ENCODE measurements around the gene ACTL7A. TPM values are rescaled to one million over a fixed set of nuclear protein-coding genes. Genes with fewer than 3 reads are reported as not detected.

Gene ACTL7A, protein sequence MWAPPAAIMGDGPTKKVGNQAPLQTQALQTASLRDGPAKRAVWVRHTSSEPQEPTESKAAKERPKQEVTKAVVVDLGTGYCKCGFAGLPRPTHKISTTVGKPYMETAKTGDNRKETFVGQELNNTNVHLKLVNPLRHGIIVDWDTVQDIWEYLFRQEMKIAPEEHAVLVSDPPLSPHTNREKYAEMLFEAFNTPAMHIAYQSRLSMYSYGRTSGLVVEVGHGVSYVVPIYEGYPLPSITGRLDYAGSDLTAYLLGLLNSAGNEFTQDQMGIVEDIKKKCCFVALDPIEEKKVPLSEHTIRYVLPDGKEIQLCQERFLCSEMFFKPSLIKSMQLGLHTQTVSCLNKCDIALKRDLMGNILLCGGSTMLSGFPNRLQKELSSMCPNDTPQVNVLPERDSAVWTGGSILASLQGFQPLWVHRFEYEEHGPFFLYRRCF
- not detected for total RNA-seq

DNA sequence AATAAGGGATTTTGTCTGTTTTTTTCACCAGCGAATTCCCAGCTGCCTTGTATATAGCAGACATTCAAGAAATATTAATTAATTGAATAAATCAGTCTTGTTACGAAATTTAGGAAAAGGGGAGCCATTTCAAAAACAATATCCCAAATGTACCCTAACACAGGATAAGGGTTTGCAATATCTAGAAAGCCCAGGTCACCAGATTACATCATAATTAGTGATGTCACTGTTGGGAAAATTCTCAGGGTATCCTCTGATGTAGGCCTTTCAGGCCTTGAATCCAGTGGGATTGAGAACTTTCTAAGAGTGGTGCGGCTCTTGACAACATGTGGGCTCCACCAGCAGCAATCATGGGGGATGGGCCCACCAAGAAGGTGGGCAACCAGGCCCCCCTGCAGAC lies at the start of gene ACTL7A:
Gene ACTL7A (plus strand): TSS at position 270 of the 400 bp plus-strand sequence. CDS start 57 bp downstream, at position 327.
- Histone ChIP-seq H3K4me3 (no peak within 1 kb of the TSS), H3K36me3 (no peaks in the 10 kb centered on the region), H3K9me3 (no peaks in the 10 kb centered on the region), H3K27me3 (no peaks in the 10 kb centered on the region), H3K4me1 (no peaks in the 10 kb centered on the region), H3K27ac (no peak within 1 kb of the TSS)
- no peak for TF ChIP-seq POLR2A (IDR thresholded peaks at IDR 0.05)
- TF ChIP-seq, protein P1, sequence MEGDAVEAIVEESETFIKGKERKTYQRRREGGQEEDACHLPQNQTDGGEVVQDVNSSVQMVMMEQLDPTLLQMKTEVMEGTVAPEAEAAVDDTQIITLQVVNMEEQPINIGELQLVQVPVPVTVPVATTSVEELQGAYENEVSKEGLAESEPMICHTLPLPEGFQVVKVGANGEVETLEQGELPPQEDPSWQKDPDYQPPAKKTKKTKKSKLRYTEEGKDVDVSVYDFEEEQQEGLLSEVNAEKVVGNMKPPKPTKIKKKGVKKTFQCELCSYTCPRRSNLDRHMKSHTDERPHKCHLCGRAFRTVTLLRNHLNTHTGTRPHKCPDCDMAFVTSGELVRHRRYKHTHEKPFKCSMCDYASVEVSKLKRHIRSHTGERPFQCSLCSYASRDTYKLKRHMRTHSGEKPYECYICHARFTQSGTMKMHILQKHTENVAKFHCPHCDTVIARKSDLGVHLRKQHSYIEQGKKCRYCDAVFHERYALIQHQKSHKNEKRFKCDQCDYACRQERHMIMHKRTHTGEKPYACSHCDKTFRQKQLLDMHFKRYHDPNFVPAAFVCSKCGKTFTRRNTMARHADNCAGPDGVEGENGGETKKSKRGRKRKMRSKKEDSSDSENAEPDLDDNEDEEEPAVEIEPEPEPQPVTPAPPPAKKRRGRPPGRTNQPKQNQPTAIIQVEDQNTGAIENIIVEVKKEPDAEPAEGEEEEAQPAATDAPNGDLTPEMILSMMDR (IDR thresholded peaks at IDR 0.05): no peak
- no peak for DNase-seq
- intact Hi-C loops (cut with DNase I; ENCODE audit: low total_unique reads): no loop called here

DNA sequence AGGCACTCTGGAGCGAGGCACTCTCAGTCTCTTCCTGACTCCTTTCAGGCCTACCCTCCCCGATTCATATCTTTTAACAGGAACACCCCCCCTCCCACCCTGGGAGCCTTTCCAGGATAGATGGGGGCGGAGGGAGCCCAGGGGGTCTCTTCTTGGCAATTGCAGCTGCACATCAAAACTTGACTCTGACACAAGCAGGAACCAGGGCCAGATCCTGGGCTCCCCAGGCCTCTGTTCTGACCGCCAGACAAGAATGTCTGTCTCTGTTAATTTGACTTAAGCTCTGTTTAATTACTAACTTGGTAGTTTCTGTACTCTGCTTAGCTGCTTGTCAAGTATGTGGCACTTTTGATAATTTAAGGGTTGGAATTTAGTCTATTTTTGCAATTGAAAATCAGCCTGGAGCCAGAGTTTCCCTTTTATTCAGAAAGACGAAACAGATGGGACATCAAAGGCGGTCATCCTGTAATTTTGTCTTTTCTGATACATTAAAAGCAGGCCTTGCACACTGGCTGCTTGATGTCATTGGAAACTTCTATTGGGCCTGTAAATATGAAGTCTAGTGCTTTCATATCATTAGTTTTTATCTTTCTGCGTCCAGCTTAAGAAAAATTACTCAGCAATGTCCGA lies 49.6 kb upstream of the ACTL7A start:
- Histone ChIP-seq H3K4me3 (no peak overlapping the region), H3K4me1 (no peaks in the 10 kb centered on the region), H3K9me3 (no peaks in the 10 kb centered on the region), H3K36me3 (no peaks in the 10 kb centered on the region), H3K27ac (no peak overlapping the region), H3K27me3 (no peaks in the 10 kb centered on the region)
- TF ChIP-seq POLR2A (IDR thresholded peaks at IDR 0.05): no peak
- TF ChIP-seq, protein P1 (IDR thresholded peaks at IDR 0.05): no peak
- no peak for DNase-seq
- intact Hi-C loops (cut with DNase I; ENCODE audit: low total_unique reads): no loop called here

DNA sequence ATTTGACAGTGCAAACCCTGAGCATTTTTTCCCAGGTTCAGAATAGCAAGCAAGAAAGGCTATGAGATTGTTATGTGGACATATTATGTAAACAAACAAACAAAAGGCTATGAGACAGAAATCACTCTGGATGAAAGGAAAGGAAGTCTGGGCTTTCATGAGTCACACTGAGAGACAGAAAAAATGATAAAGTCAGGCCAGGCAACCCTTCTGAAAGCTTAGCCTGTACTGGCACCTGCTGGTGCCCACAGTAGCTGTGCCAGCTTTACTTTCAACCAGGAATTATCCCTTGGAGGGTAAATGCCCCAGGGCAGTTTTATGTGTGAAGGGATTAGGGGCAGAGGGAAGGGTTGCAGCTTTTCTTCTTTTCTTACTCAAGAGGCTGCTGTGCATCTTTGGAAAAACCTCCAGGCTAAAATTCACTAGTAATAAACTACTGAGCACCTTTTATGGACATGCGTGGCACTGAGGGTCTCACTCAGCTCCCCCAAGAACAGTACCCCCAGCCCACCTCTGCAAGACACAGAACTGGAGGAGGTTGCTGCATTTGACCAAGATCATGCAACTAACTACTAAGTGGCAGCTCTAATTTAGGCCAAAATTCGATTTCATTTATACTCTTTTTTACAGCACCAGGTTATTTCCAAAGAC lies 48.0 kb upstream of the ACTL7A start:
- Histone ChIP-seq H3K27ac (no peak overlapping the region), H3K36me3 (no peaks in the 10 kb centered on the region), H3K9me3 (no peaks in the 10 kb centered on the region), H3K4me1 (no peaks in the 10 kb centered on the region), H3K27me3 (no peaks in the 10 kb centered on the region), H3K4me3 (no peak overlapping the region)
- no peak for TF ChIP-seq POLR2A (IDR thresholded peaks at IDR 0.05)
- TF ChIP-seq, protein P1 (IDR thresholded peaks at IDR 0.05): peak in 1 of 4 experiments; percentile 6
- intact Hi-C loops (cut with DNase I; ENCODE audit: low total_unique reads): no loop called here
- no peak for DNase-seq

DNA sequence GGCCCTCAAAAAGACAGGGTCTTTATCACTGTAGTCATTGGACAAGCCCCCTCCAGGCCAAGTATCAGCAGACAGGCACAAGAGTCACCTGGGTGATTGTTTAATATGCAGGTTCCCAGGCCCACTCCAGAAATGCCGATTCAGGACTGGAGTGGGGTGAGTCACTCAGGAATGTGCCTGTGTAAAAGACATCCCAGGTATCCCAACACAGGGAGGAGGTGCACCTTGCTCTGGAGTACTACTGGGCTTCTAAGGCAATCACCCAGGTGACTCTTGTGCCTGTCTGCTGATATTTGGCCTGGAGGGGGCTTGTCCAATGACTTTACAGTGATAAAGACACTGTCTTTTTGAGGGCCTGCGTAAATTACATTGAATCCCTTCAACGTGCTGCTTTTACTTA lies 46.9 kb upstream of the ACTL7A start:
- no peak for DNase-seq
- no peak overlapping the region for H3K4me3 ChIP-seq
- TF ChIP-seq POLR2A (IDR thresholded peaks at IDR 0.05): no peak
- TF ChIP-seq, protein P1 (IDR thresholded peaks at IDR 0.05): no peak
- no peaks in the 10 kb centered on the region for H3K9me3 ChIP-seq
- no peaks in the 10 kb centered on the region for H3K27me3 ChIP-seq
- no peaks in the 10 kb centered on the region for H3K36me3 ChIP-seq
- no peak overlapping the region for H3K27ac ChIP-seq
- H3K4me1 ChIP-seq: no peaks in the 10 kb centered on the region
- intact Hi-C loops (cut with DNase I; ENCODE audit: low total_unique reads): no loop called here

DNA sequence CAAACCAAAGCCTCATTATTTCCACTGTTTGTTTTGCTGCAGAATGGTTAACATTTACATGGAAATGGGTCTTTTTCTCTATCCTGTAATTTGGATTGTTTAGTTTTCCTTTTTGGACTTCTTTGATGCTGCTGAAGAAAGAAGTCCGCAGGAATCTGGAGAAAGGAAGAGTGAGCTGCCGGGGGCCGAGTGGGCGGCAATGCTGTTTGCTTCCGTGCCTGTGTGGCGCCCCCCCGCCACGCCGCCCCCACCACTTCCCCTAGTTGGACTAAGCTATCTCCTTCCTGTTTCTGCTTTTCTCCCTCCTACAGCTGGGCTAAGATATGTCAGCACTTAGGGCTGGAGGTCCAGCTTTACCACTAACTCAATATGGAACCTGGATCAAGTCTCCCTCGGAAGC lies 46.0 kb upstream of the ACTL7A start:
- Histone ChIP-seq H3K9me3 (no peaks in the 10 kb centered on the region), H3K4me3 (no peak overlapping the region), H3K27me3 (no peaks in the 10 kb centered on the region), H3K27ac (no peak overlapping the region), H3K36me3 (no peaks in the 10 kb centered on the region), H3K4me1 (no peaks in the 10 kb centered on the region)
- intact Hi-C loops (cut with DNase I; ENCODE audit: low total_unique reads): no loop called here
- TF ChIP-seq POLR2A (IDR thresholded peaks at IDR 0.05): no peak
- TF ChIP-seq, protein P1 (IDR thresholded peaks at IDR 0.05): no peak
- DNase-seq: no peak
